Measurements from ENCODE around the gene KDM5B.

DNA sequence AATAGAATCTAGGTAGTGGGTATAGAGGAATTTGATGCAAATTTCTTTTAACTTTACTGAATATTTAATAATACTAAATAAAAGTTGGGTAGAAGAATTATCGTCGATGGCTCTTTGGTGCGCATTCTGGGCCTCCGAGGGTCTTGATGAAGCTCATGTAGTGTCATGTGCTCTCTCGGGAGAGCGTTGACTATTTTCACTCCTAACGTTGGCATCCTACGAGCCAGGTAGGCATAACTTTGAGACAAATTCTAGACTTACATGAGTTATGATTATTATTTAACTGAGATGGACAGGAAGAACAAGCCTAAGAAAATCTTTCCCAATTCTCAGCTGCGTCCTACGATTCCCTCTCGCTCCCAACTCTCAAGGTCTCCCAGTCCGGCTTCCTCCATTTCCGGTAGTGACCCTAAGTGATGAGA lies 2.0 kb upstream of the KDM5B start:
- TF ChIP-seq POLR2A (IDR thresholded peaks at IDR 0.05; ENCODE audit: low read depth, low read length) (no peak), TAF1 (IDR thresholded peaks at IDR 0.05; ENCODE audit: borderline replicate concordance, low read depth, low read length) (no peak), POLR2AphosphoS5 (IDR thresholded peaks at IDR 0.05; ENCODE audit: low read depth, low read length) (no peak)

Measured in GM12892 (cell line).